ENCODE data around the gene EXOSC5. TPM values are rescaled to one million over a fixed set of nuclear protein-coding genes. Genes with fewer than 3 reads are reported as not detected.

EXOSC5 gene
- total RNA-seq, 1 experiment from 2014 or later: 58.7 TPM

DNA sequence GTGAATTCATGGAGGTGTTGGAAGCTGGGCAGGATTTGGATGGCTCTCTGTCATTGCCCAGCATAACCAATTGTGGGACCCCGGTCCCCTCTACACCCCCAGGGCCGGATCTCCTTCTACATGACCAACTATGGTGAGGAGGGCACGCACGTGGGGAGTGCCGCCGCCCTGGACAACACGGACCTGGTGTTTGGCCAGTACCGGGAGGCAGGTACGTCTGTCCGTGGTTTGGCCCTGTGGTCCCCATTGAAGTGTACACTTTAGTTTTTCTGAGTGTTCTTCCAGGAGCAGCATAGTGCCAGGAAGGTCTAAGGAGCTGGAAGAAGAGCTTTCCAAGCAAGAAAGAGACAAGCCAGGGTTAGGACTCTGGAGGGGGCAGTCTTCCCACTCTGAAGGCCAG, 16.8 kb upstream of the EXOSC5 start:
- Histone ChIP-seq H3K4ac (ENCODE audit: low read depth, low read length) (no peak overlapping the region), H3K4me1 (ENCODE audit: insufficient read depth, low read length) (no peaks in the 10 kb centered on the region; the same call in 1 of the 2 replicates), H2AK5ac (ENCODE audit: insufficient read length, low read length) (no peak overlapping the region), H3K4me2 (ENCODE audit: insufficient read depth, insufficient read length, low read length) (no peak overlapping the region), H3K9ac (ENCODE audit: extremely low read depth, insufficient read length, low read length) (no peak overlapping the region), H2AFZ (ENCODE audit: low read length) (no peak overlapping the region), H3K14ac (ENCODE audit: insufficient read depth, low read length) (no peak overlapping the region), H3K56ac (ENCODE audit: insufficient read length, low read depth, low read length) (no peak overlapping the region), H3K79me1 (ENCODE audit: insufficient read depth, low read depth, low read length, poor library complexity, severe bottlenecking) (no peaks in the 10 kb centered on the region), H2BK5ac (ENCODE audit: insufficient read length, low read length) (no peak overlapping the region), H4K91ac (ENCODE audit: insufficient read length, low read depth, low read length) (no peak overlapping the region), H2BK20ac (ENCODE audit: low read depth, low read length, poor library complexity, severe bottlenecking) (no peak overlapping the region), H2BK15ac (ENCODE audit: low read depth, low read length) (no peak overlapping the region), H3K23ac (ENCODE audit: insufficient read length, low read depth, low read length) (no peak overlapping the region), H2BK12ac (ENCODE audit: insufficient read length, low read depth, low read length) (no peak overlapping the region), H3T11ph (ENCODE audit: low read length) (no peak overlapping the region), H3K18ac (ENCODE audit: insufficient read length, low read depth, low read length) (no peak overlapping the region), H4K20me1 (ENCODE audit: control insufficient read depth, insufficient read depth, insufficient read length) (no peaks in the 10 kb centered on the region), H4K5ac (ENCODE audit: insufficient read length, low read depth, low read length) (no peak overlapping the region), H3K27ac (ENCODE audit: insufficient read length, low read depth, low read length) (no peak overlapping the region), H3K79me2 (ENCODE audit: insufficient read depth, low read length) (no peaks in the 10 kb centered on the region), H3K23me2 (ENCODE audit: insufficient read length, low read depth, low read length, poor library complexity, severe bottlenecking) (peaks cover 4% of the 10 kb centered on the region), H2BK120ac (ENCODE audit: low read depth, low read length, poor library complexity, severe bottlenecking) (no peak overlapping the region), H4K8ac (replicated peaks; ENCODE audit: insufficient read length, low read depth, low read length) (no peak overlapping the region), H3K27me3 (ENCODE audit: insufficient read depth, low read length) (no peaks in the 10 kb centered on the region), H3K9me3 (ENCODE audit: control insufficient read depth, low read depth, low read length) (no peaks in the 10 kb centered on the region)
- TF ChIP-seq, protein P1, sequence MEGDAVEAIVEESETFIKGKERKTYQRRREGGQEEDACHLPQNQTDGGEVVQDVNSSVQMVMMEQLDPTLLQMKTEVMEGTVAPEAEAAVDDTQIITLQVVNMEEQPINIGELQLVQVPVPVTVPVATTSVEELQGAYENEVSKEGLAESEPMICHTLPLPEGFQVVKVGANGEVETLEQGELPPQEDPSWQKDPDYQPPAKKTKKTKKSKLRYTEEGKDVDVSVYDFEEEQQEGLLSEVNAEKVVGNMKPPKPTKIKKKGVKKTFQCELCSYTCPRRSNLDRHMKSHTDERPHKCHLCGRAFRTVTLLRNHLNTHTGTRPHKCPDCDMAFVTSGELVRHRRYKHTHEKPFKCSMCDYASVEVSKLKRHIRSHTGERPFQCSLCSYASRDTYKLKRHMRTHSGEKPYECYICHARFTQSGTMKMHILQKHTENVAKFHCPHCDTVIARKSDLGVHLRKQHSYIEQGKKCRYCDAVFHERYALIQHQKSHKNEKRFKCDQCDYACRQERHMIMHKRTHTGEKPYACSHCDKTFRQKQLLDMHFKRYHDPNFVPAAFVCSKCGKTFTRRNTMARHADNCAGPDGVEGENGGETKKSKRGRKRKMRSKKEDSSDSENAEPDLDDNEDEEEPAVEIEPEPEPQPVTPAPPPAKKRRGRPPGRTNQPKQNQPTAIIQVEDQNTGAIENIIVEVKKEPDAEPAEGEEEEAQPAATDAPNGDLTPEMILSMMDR (conservative IDR thresholded peaks at IDR 0.05): no peak
- WGBS (ENCODE audit: extremely low coverage, insufficient read length, low lambda C conversion rate): no CpG with 5 or more reads among the region's 10 CpGs
- DNase-seq: no peak
- Mint-ChIP-seq H3K27me3 (ENCODE audit: low read depth) (no peaks in the 10 kb centered on the region; the same call in 1 of the 2 replicates), H3K27ac (peak overlapping the region in 2 of 3 experiments; percentile 44 to 63; a peak in 1 of 7 replicates), H3K9me3 (no peaks in the 10 kb centered on the region), H3K36me3 (ENCODE audit: insufficient read depth in 1 of 3, low read depth in 3 of 3) (peaks cover 6 to 29% (median 29%) of the 10 kb centered on the region in 3 experiments), H3K4me1 (peaks cover 0 to 6% of the 10 kb centered on the region in 2 experiments; a peak in 2 of 4 replicates), H3K4me3 (no peak overlapping the region)
